Astrocyte of the spinal cord (primary cell): ENCODE data around the gene ASAP2.

Experiments used
- DNase-seq: peaks from one replicate; pipeline ENCODE4 v3.0.0; 2011; ENCODE audit warnings: low read depth, low spot score
- H3K4me3 ChIP-seq: 2 replicates; pipeline ENCODE4 v1.5.1; 2011; ENCODE audit warnings: low read depth, mild to moderate bottlenecking, low read length, moderate library complexity
- CTCF ChIP-seq: IDR thresholded peaks from 2 replicates; pipeline ENCODE4 v1.5.1; 2012; ENCODE audit warnings: low read depth, mild to moderate bottlenecking, low read length, inconsistent platforms
- in situ Hi-C: cut with HindIII; loops from 2 replicates; pipeline ENCODE4 v1.10.0; 2017; ENCODE audit warnings: low sequenced_read_pairs

Gene ASAP2

GRCh38 chr2:9164112-9164608 lies 42.5 kb upstream of the ASAP2 start:
- TF ChIP-seq CTCF, result no peak
- in situ Hi-C loops, result no loop called here
- H3K4me3 ChIP-seq, result no peak overlapping the region
- no peak for DNase-seq

- in situ Hi-C loops, result no loop called here
- no peak for TF ChIP-seq CTCF
- H3K4me3 ChIP-seq, result no peak overlapping the region
- DNase-seq, result peak; percentile 64
Measured at GRCh38 chr2:9165625-9166024, 41.0 kb upstream of the ASAP2 start.

GRCh38 chr2:9166579-9167377 lies 39.8 kb upstream of the ASAP2 start:
- DNase-seq, result no peak
- H3K4me3 ChIP-seq, result no peak overlapping the region
- in situ Hi-C loops, result no loop called here
- no peak for TF ChIP-seq CTCF

- TF ChIP-seq CTCF, result no peak
- in situ Hi-C loops, result no loop called here
- no peak for DNase-seq
- H3K4me3 ChIP-seq, result no peak overlapping the region
Measured at GRCh38 chr2:9167718-9168657, 38.6 kb upstream of the ASAP2 start.

- peak; percentile 42 for DNase-seq
- no peak overlapping the region for H3K4me3 ChIP-seq
- no peak for TF ChIP-seq CTCF
- in situ Hi-C loops, result no loop called here
Measured at GRCh38 chr2:9168821-9169221, 37.8 kb upstream of the ASAP2 start.

GRCh38 chr2:9169349-9170107 lies 37.1 kb upstream of the ASAP2 start:
- in situ Hi-C loops, result no loop called here
- DNase-seq, result no peak
- no peak overlapping the region for H3K4me3 ChIP-seq
- no peak for TF ChIP-seq CTCF
